ENCODE measurements around the gene MRPS24. TPM values are rescaled to one million over a fixed set of nuclear protein-coding genes. Genes with fewer than 3 reads are reported as not detected.

Gene MRPS24
- total RNA-seq, 1 donor from 2014 or later: 54.6 TPM

DNA sequence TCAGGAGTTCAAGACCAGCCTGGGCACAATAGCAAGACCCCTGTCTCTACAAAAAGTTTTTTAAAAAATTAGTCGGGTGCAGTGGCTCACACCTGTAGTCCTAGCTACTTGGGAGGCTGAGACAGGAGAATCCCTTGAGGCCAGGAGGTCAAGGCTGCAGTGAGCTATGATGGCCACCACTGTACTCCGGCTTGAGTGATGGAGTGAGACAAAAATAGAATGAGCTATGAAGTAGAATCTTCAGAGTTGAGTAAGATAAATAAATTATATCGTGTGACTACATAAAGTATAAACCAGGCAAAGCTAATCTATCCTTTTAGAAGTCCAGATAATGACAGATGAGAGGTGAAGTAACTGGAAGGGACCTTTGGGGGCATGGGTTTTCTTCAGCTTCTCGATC, 15.3 kb upstream of the MRPS24 start:
- Mint-ChIP-seq H3K4me3 (no peak overlapping the region), H3K27ac (no peak overlapping the region), H3K36me3 (peaks cover 19% of the 10 kb centered on the region), H3K27me3 (ENCODE audit: insufficient read depth, low read depth) (peaks cover 4% of the 10 kb centered on the region), H3K9me3 (no peaks in the 10 kb centered on the region), H3K4me1 (peaks cover 5% of the 10 kb centered on the region)
- Histone ChIP-seq H3K9me3 (ENCODE audit: low read depth) (no peaks in the 10 kb centered on the region), H3F3A (ENCODE audit: low read depth) (no peaks in the 10 kb centered on the region), H3K27me3 (no peaks in the 10 kb centered on the region), H3K9ac (no peak overlapping the region), H4K20me1 (ENCODE audit: low read depth) (no peaks in the 10 kb centered on the region), H3K27ac (no peak overlapping the region), H3K79me2 (ENCODE audit: low read depth) (no peaks in the 10 kb centered on the region), H3K36me3 (no peaks in the 10 kb centered on the region), H3K4me3 (no peak overlapping the region), H3K4me1 (no peaks in the 10 kb centered on the region), H3K4me2 (no peak overlapping the region), H2AFZ (replicated peaks) (no peak overlapping the region)
- TF ChIP-seq, protein P1, sequence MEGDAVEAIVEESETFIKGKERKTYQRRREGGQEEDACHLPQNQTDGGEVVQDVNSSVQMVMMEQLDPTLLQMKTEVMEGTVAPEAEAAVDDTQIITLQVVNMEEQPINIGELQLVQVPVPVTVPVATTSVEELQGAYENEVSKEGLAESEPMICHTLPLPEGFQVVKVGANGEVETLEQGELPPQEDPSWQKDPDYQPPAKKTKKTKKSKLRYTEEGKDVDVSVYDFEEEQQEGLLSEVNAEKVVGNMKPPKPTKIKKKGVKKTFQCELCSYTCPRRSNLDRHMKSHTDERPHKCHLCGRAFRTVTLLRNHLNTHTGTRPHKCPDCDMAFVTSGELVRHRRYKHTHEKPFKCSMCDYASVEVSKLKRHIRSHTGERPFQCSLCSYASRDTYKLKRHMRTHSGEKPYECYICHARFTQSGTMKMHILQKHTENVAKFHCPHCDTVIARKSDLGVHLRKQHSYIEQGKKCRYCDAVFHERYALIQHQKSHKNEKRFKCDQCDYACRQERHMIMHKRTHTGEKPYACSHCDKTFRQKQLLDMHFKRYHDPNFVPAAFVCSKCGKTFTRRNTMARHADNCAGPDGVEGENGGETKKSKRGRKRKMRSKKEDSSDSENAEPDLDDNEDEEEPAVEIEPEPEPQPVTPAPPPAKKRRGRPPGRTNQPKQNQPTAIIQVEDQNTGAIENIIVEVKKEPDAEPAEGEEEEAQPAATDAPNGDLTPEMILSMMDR (IDR thresholded peaks at IDR 0.05): no peak
- TF ChIP-seq EZH2phosphoT487 (IDR thresholded peaks at IDR 0.05): no peak
- TF ChIP-seq EZH2 (IDR thresholded peaks at IDR 0.05): no peak
- no peak for DNase-seq (ENCODE audit: low spot score)

DNA sequence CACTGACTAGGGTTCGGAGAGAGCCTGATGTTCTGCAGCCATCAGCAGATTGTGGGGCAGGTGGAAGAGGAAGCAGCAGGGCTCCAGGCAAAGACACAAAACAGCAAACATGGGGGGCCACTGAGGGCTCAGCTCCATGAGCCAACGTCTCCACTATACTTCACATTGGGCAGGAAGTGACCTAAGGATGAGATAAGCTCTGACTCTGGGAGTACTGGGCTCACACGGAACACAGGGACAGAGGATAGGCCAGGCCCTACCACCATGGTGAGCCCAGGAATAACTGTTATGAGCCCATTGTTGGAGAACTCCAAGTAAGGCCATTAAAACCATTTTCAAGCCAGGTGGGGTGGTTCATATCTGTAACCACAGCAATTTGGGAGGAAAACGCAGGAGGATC, 14.9 kb upstream of the MRPS24 start:
- H3K9ac ChIP-seq: no peak overlapping the region
- H3K4me1 Mint-ChIP-seq: peaks cover 5% of the 10 kb centered on the region
- no peaks in the 10 kb centered on the region for H3K4me1 ChIP-seq
- H3K27me3 Mint-ChIP-seq (ENCODE audit: insufficient read depth, low read depth): peaks cover 4% of the 10 kb centered on the region
- H4K20me1 ChIP-seq (ENCODE audit: low read depth): no peaks in the 10 kb centered on the region
- no peak for TF ChIP-seq EZH2phosphoT487 (IDR thresholded peaks at IDR 0.05)
- no peak for TF ChIP-seq EZH2 (IDR thresholded peaks at IDR 0.05)
- TF ChIP-seq, protein P1 (IDR thresholded peaks at IDR 0.05): no peak
- H3K36me3 ChIP-seq: no peaks in the 10 kb centered on the region
- H3K27me3 ChIP-seq: no peaks in the 10 kb centered on the region
- H3K9me3 Mint-ChIP-seq: no peaks in the 10 kb centered on the region
- no peaks in the 10 kb centered on the region for H3K79me2 ChIP-seq (ENCODE audit: low read depth)
- no peaks in the 10 kb centered on the region for H3F3A ChIP-seq (ENCODE audit: low read depth)
- H3K36me3 Mint-ChIP-seq: peaks cover 19% of the 10 kb centered on the region
- no peak overlapping the region for H3K4me3 Mint-ChIP-seq
- H2AFZ ChIP-seq (replicated peaks): no peak overlapping the region
- DNase-seq (ENCODE audit: low spot score): no peak
- no peak overlapping the region for H3K27ac Mint-ChIP-seq
- no peak overlapping the region for H3K27ac ChIP-seq
- H3K4me2 ChIP-seq: no peak overlapping the region
- no peaks in the 10 kb centered on the region for H3K9me3 ChIP-seq (ENCODE audit: low read depth)
- no peak overlapping the region for H3K4me3 ChIP-seq

DNA sequence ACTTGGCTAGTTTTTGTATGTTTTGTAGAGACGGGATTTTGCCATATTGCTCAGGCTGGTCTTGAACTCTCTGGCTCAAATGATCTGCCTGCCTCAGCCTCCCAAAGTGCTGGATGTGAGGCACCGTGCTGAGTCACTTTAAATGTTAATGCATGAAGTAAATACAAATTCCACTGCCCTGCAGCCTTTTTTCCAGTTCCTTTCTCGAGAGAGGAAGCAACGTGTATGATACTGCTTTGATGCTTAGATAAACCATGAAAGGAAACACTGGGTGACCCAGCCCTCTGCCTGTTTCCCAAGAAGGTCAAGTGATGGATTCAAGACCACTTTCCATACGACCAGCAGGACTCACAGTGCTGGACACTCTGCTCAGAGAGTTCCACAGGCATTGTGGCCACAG, 11.3 kb upstream of the MRPS24 start:
- Histone ChIP-seq H3K27ac (no peak overlapping the region), H3K4me1 (no peaks in the 10 kb centered on the region), H3K9ac (no peak overlapping the region), H3F3A (ENCODE audit: low read depth) (no peaks in the 10 kb centered on the region), H3K36me3 (no peaks in the 10 kb centered on the region), H4K20me1 (ENCODE audit: low read depth) (no peaks in the 10 kb centered on the region), H3K4me2 (no peak overlapping the region), H3K9me3 (ENCODE audit: low read depth) (no peaks in the 10 kb centered on the region), H3K27me3 (no peaks in the 10 kb centered on the region), H3K4me3 (no peak overlapping the region), H2AFZ (replicated peaks) (no peak overlapping the region), H3K79me2 (ENCODE audit: low read depth) (no peaks in the 10 kb centered on the region)
- Mint-ChIP-seq H3K27me3 (ENCODE audit: insufficient read depth, low read depth) (peaks cover 4% of the 10 kb centered on the region), H3K27ac (no peak overlapping the region), H3K4me1 (no peaks in the 10 kb centered on the region), H3K36me3 (peaks cover 31% of the 10 kb centered on the region), H3K9me3 (no peaks in the 10 kb centered on the region), H3K4me3 (no peak overlapping the region)
- TF ChIP-seq, protein P1 (IDR thresholded peaks at IDR 0.05): no peak
- TF ChIP-seq EZH2 (IDR thresholded peaks at IDR 0.05) (no peak), EZH2phosphoT487 (IDR thresholded peaks at IDR 0.05) (no peak)
- DNase-seq (ENCODE audit: low spot score): no peak

All from neural progenitor cell (in vitro differentiated cells).